HG03139 (cell line): ENCODE results near the gene TRPM4.
"Not testable (repeated sequence)": the region's sequence is repeated elsewhere in the genome, so short reads cannot be mapped to it uniquely, and the experiment has no call there.

Experiments
- ATAC-seq: cut with Tn5 transposase; IDR thresholded peaks from one replicate; pipeline ENCODE4 v1.9.1; 2021; ENCODE audit not compliant: unreplicated experiment

TRPM4 gene

GRCh38 chr19:49224441-49224840, 66.8 kb downstream of the TRPM4 start:
- not testable (repeated sequence) for ATAC-seq

GRCh38 chr19:49224879-49225278, 67.3 kb downstream of the TRPM4 start:
- no peak for ATAC-seq

DNA sequence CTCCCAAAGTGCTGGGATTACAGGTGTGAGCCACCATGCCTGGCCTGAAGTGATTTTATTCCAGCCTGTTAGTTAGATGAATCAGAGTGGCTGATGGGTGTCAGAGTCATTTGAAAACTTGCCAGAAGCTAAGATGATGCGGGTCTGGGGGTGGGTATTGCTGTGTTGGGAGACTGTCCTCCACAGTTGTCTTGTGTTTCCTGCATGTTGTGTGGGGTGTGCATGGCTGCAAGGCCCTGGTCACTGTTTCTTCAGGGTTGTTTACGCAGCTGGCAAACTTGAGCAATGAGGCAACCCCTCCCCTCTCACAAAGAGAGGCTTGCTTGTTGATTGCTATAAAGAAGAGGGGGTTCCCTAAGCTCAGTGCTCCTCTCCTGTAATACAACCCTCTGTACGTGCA, 71.8 kb downstream of the TRPM4 start:
- no peak for ATAC-seq

DNA sequence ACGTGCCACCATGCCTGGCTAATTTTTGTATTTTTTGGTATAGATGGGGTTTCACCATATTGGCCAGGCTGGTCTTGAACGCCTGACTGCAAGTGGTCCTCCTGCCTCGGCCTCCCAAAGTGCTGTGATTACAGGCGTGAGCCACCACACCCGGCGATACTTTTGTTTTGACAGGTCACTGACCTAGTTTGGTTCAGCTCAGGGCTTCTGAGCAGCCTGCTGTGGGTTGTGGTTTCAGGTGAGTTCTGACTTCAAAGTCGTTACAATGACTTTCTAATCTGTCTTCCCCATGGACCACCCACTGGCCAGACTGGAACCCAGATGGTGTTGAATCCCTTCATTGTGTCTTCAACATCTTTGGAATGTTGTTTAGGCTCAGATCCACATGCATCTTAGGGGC, 73.8 kb downstream of the TRPM4 start:
- no peak for ATAC-seq

DNA sequence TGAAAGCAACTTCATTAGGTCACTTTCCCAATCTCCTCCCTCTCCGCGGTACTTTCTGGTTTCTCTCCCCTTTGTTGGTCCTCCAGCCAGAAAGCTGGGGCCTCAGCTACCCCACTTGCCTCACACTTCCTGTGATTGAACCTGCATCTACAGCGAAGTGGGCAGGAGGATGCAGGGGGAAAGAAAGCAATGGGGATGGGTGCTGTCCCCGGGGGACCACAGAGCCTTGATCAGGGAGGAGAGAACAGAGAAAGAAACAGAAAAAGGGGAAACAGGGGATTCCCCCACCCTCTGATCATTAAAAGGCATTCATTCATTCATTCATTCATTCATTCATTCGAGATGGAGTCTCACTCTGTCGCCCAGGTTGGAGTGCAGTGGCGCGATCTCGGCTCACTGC, 74.2 kb downstream of the TRPM4 start:
- no peak for ATAC-seq

GRCh38 chr19:49233163-49233562, 75.6 kb downstream of the TRPM4 start:
- no peak for ATAC-seq

GRCh38 chr19:49241769-49242168, 84.2 kb downstream of the TRPM4 start:
- ATAC-seq, result no peak

GRCh38 chr19:49243129-49243528, 85.5 kb downstream of the TRPM4 start:
- ATAC-seq, result no peak

- no peak for ATAC-seq
Observed at GRCh38 chr19:49243726-49244125, 86.1 kb downstream of the TRPM4 start.

DNA sequence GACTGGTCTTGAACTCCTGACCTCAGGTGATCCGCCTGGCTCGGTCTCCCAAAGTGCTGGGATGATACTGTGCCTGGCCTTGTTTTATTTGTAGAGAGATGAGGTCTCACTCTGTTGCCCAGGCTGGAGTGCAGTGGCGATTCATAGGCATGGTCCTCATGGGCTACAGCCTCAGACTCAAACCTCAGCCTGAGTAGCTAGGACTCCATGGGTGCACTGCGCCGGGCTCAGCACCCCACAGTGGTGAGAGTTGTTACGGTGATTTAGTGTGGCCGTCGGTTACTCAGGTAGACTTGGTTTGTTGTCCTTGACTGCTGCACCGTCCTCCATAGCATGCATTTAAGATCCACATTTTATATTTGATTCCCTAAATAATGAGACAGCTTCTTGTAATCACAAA, 86.7 kb downstream of the TRPM4 start:
- no peak for ATAC-seq

DNA sequence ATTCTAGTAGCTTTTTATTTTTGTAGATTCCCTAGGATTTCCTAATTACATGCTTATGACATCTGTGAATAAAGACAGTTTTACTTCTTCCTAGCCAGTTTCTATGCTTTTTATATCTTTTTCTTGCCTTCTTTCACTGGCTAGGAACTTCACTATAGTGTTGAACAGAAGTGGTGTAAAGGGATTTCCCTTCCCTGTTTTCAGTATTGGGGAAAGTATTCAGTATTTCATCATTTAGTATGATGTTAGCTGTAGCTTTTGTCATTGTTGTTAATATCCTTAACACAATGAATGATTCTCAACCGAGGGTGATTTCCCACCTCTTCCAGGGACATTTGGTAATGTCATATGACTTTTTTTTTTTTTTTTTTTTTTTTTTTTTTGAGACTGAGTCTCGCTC, 90.1 kb downstream of the TRPM4 start:
- ATAC-seq, result no peak

DNA sequence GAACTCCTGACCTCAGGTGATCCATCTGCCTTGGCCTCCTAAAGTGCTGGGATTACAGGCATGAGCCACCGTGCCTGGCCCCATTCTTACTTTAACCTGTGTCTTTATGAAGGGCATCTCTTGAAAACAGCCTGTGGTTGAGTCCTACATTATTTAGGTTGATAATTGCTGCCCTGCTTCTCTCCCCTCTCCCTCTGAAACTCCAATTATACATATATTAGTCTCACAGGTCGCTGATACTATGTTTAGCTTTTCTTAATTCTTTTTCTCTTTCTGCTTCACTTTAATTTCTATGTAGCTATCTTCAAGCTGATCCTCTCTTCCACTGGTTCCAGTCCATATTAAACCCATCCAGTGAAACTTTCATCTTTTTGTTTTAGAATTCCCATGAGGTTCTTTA, 92.3 kb downstream of the TRPM4 start:
- no peak for ATAC-seq

DNA sequence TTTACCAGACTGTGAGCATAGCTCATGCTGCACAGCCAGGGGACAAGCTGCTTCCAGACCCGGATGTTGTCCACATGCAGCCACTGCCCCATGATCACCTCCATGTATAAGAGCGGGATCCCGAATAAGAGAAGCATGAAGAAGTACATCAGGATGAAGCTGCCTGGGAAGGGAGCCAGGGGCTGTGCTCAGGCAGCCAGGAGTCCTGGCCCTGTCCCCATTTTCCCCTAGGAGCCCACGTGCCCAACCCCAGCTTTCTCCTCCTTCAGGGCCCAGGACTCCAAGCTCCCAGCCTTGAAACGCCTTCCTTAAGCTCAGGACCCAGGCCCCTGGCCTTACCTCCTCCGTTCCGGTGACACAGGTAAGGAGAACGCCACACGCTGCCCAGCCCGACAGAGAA, 98.1 kb downstream of the TRPM4 start:
- no peak for ATAC-seq

- no peak for ATAC-seq
Observed at GRCh38 chr19:49256691-49257090, 99.1 kb downstream of the TRPM4 start.
